HG02852 (cell line): Measurements from ENCODE around the gene PRR9.

ENCODE experiments used
- ATAC-seq: cut with Tn5 transposase; IDR thresholded peaks from one replicate; pipeline ENCODE4 v1.9.1; 2021; ENCODE audit warnings: mild to moderate bottlenecking, moderate library complexity; ENCODE audit not compliant: unreplicated experiment

Gene PRR9

DNA sequence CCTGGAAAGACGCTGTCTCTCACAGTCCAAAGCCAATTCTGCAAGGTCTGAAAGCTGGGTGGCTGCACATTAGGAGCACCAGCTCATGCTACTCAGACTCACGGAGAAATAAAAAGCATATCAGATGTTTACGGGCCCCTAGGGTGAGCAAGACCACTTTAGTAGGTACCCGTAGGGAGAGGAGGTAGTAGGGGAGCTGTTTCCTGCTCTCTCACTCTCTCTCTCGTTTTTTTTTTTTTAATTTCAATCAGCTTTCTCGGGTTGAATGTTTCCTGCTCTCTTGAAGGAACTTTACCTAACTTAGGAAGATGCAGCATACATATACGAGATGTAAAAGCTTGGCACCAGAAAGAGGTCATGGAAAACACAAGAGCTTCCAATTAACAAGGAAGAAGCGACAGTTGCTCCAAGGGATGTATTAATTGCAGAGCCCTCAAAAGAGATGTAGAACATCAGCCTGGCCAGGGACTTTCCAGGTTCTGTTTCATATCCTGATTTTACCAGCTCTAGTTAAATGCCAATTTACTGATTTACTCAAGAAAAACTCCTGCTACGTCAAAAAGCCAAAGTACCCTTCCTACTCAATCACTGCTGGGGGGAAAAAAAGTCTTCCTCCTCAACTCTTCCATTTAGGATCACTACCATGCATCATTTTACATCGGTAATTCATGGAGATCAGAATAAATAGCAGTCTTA lies 45.2 kb downstream of the PRR9 start:
- ATAC-seq, result no peak

DNA sequence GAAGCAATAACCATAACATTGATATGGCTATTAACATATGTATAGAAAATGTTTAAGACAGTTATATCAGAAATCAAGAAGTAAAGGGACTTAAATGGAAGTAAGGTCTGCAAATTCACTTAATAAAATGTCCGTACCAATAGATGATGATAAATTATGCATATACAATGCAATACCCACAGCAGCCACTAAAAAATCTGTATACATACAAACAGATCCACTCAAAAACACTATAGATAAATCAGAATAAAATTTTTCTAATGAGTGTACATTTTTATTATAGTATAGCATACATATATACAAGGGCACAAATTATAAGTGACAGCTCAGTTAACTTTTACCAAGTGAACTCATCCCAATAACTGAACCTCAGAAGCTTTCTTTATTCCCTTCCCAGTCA lies 48.1 kb downstream of the PRR9 start:
- ATAC-seq, result no peak
